ENCODE data around the gene NLGN1. TPM values are rescaled to one million over a fixed set of nuclear protein-coding genes. Genes with fewer than 3 reads are reported as not detected.

The NLGN1 gene
- total and polyA plus RNA-seq, 2 experiments from 2014 or later: 14.3 to 20.1 TPM

- H3K27me3 ChIP-seq (replicated peaks; ENCODE audit: insufficient read depth): no peaks in the 10 kb centered on the region
- no peak for DNase-seq
- H3K9ac ChIP-seq: no peak overlapping the region
- no peaks in the 10 kb centered on the region for H3K9me2 ChIP-seq (ENCODE audit: insufficient read depth)
- H3F3A ChIP-seq (ENCODE audit: insufficient read depth): peaks cover 18% of the 10 kb centered on the region
- H4K20me1 ChIP-seq (ENCODE audit: insufficient read depth): no peaks in the 10 kb centered on the region
- H3K27ac ChIP-seq: no peak overlapping the region
- no peak overlapping the region for H3K4me3 ChIP-seq
- TF ChIP-seq EZH2 (IDR thresholded peaks at IDR 0.05; ENCODE audit: insufficient read depth, poor library complexity, severe bottlenecking) (no peak), EZH2phosphoT487 (IDR thresholded peaks at IDR 0.05; ENCODE audit: insufficient read depth, low read depth) (no peak)
- no peaks in the 10 kb centered on the region for H3K36me3 ChIP-seq (ENCODE audit: low read depth)
- no peaks in the 10 kb centered on the region for H3K9me3 ChIP-seq (ENCODE audit: low read depth)
- H3K4me1 ChIP-seq (ENCODE audit: insufficient read depth): peaks cover 30% of the 10 kb centered on the region
- no peak overlapping the region for H3K4me2 ChIP-seq (ENCODE audit: unreplicated experiment)
- in situ Hi-C loops (cut with MboI): no loop called here
- no peak overlapping the region for H2AFZ ChIP-seq
- H3K79me2 ChIP-seq (ENCODE audit: insufficient read depth): no peaks in the 10 kb centered on the region
These were observed 519.3 kb downstream of the NLGN1 start for GRCh38 chr3:173916799-173917198.

DNA sequence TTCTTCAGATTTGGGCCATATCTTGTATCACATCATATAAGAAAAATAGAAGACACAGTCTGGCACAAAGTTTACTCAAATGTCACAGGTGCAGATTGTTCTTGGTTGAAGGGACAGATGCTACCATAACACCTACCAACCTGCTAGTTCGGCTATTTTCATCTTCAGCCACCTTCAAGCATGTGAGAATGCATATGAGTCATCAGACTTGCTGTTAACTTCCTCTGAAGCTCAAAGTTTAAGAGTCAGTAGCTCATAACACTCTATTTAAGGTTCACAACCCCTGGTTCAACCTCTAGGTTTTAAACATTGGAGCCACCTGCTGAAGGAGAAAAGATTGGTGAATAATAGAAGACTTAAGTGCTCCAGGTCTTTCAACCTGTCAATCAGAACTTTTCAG, 522.8 kb downstream of the NLGN1 start:
- in situ Hi-C loops (cut with MboI): no loop called here
- no peaks in the 10 kb centered on the region for H3K36me3 ChIP-seq (ENCODE audit: low read depth)
- no peak overlapping the region for H3K4me3 ChIP-seq
- H3K27me3 ChIP-seq (replicated peaks; ENCODE audit: insufficient read depth): no peaks in the 10 kb centered on the region
- no peaks in the 10 kb centered on the region for H4K20me1 ChIP-seq (ENCODE audit: insufficient read depth)
- H3K9me2 ChIP-seq (ENCODE audit: insufficient read depth): no peaks in the 10 kb centered on the region
- WGBS, 2 experiments (ENCODE audit: low coverage in 1 of 2, low lambda C conversion rate in 2 of 2, missing lambda C conversion rate in 2 of 2): 80 to 87% methylated on average over 1 of the region's 1 CpG
- no peaks in the 10 kb centered on the region for H3F3A ChIP-seq (ENCODE audit: insufficient read depth)
- H3K4me1 ChIP-seq (ENCODE audit: insufficient read depth): peaks cover 3% of the 10 kb centered on the region
- no peak overlapping the region for H2AFZ ChIP-seq
- H3K27ac ChIP-seq: no peak overlapping the region
- peak; percentile 30 for DNase-seq
- no peak overlapping the region for H3K9ac ChIP-seq
- TF ChIP-seq EZH2 (IDR thresholded peaks at IDR 0.05; ENCODE audit: insufficient read depth, poor library complexity, severe bottlenecking): no peak
- TF ChIP-seq EZH2phosphoT487 (IDR thresholded peaks at IDR 0.05; ENCODE audit: insufficient read depth, low read depth): no peak
- no peak overlapping the region for H3K4me2 ChIP-seq (ENCODE audit: unreplicated experiment)
- H3K79me2 ChIP-seq (ENCODE audit: insufficient read depth): no peaks in the 10 kb centered on the region
- no peaks in the 10 kb centered on the region for H3K9me3 ChIP-seq (ENCODE audit: low read depth)

- 91 to 93% methylated on average over 2 of the region's 2 CpGs for WGBS, 2 experiments (ENCODE audit: low coverage in 1 of 2, low lambda C conversion rate in 2 of 2, missing lambda C conversion rate in 2 of 2)
- Histone ChIP-seq H4K20me1 (ENCODE audit: insufficient read depth) (no peaks in the 10 kb centered on the region), H3K9me3 (ENCODE audit: low read depth) (no peaks in the 10 kb centered on the region), H3K27ac (no peak overlapping the region), H3K27me3 (replicated peaks; ENCODE audit: insufficient read depth) (no peaks in the 10 kb centered on the region), H3K4me1 (ENCODE audit: insufficient read depth) (peaks cover 3% of the 10 kb centered on the region), H3K4me2 (ENCODE audit: unreplicated experiment) (no peak overlapping the region), H3K9me2 (ENCODE audit: insufficient read depth) (no peaks in the 10 kb centered on the region), H3K4me3 (no peak overlapping the region), H3F3A (ENCODE audit: insufficient read depth) (no peaks in the 10 kb centered on the region), H3K79me2 (ENCODE audit: insufficient read depth) (no peaks in the 10 kb centered on the region), H3K9ac (no peak overlapping the region), H3K36me3 (ENCODE audit: low read depth) (no peaks in the 10 kb centered on the region), H2AFZ (no peak overlapping the region)
- in situ Hi-C loops (cut with MboI): no loop called here
- DNase-seq: no peak
- no peak for TF ChIP-seq EZH2phosphoT487 (IDR thresholded peaks at IDR 0.05; ENCODE audit: insufficient read depth, low read depth)
- TF ChIP-seq EZH2 (IDR thresholded peaks at IDR 0.05; ENCODE audit: insufficient read depth, poor library complexity, severe bottlenecking): no peak
These were observed 524.2 kb downstream of the NLGN1 start for GRCh38 chr3:173921732-173922131.

DNA sequence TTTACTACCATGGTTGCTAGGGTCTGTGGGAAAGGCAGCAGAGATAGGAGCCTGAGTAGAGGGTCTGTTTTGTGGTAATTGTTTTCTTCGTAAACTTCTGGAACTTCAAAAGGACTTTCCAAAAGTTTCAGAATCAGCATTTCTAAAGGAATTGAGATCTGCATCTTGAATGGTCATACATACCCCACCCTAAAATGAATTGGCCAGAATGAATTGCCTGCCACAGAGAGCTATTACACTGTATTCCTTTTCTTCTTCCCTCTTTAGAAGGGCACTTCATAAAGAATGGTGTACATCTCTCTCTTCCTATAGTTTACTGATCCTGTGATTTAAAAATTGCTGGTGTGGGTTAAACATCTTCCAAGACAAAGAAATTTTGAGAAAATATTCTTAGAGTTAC, 525.7 kb downstream of the NLGN1 start:
- no peaks in the 10 kb centered on the region for H3K27me3 ChIP-seq (replicated peaks; ENCODE audit: insufficient read depth)
- no peak overlapping the region for H3K4me3 ChIP-seq
- H3K9me3 ChIP-seq (ENCODE audit: low read depth): no peaks in the 10 kb centered on the region
- no peaks in the 10 kb centered on the region for H3K79me2 ChIP-seq (ENCODE audit: insufficient read depth)
- H3F3A ChIP-seq (ENCODE audit: insufficient read depth): no peaks in the 10 kb centered on the region
- no peak overlapping the region for H3K9ac ChIP-seq
- H4K20me1 ChIP-seq (ENCODE audit: insufficient read depth): no peaks in the 10 kb centered on the region
- TF ChIP-seq EZH2phosphoT487 (IDR thresholded peaks at IDR 0.05; ENCODE audit: insufficient read depth, low read depth): no peak
- no peak for TF ChIP-seq EZH2 (IDR thresholded peaks at IDR 0.05; ENCODE audit: insufficient read depth, poor library complexity, severe bottlenecking)
- 91 to 100% methylated on average over 1 of the region's 1 CpG for WGBS, 2 experiments (ENCODE audit: low coverage in 1 of 2, low lambda C conversion rate in 2 of 2, missing lambda C conversion rate in 2 of 2)
- H3K36me3 ChIP-seq (ENCODE audit: low read depth): no peaks in the 10 kb centered on the region
- no peak overlapping the region for H2AFZ ChIP-seq
- no peak overlapping the region for H3K27ac ChIP-seq
- no peaks in the 10 kb centered on the region for H3K9me2 ChIP-seq (ENCODE audit: insufficient read depth)
- no peak for DNase-seq
- in situ Hi-C loops (cut with MboI): no loop called here
- no peak overlapping the region for H3K4me2 ChIP-seq (ENCODE audit: unreplicated experiment)
- H3K4me1 ChIP-seq (ENCODE audit: insufficient read depth): peaks cover 3% of the 10 kb centered on the region

DNA sequence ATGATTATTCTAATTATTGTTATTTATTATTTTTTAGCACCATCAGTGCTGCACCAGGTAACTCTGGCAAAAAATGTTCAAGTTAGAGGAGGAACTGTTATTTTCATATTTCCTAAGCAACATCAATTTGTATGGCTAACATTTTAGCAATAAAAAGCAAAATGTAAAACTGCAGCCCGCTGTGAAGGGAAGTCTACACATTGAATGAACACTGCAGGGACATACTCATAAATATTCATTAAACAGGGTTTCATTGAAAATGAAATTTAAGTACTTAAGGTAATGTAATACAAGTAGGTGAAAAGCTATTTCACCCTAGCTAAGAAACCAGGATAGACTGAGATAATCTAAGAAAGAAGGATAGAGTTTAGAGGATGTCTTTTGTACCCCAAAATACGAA, 532.7 kb downstream of the NLGN1 start:
- Histone ChIP-seq H3K4me2 (ENCODE audit: unreplicated experiment) (no peak overlapping the region), H4K20me1 (ENCODE audit: insufficient read depth) (no peaks in the 10 kb centered on the region), H3K27me3 (replicated peaks; ENCODE audit: insufficient read depth) (no peaks in the 10 kb centered on the region), H3K9ac (no peak overlapping the region), H3K4me3 (no peak overlapping the region), H3K36me3 (ENCODE audit: low read depth) (no peaks in the 10 kb centered on the region), H2AFZ (no peak overlapping the region), H3K79me2 (ENCODE audit: insufficient read depth) (no peaks in the 10 kb centered on the region), H3F3A (ENCODE audit: insufficient read depth) (peaks cover 20% of the 10 kb centered on the region), H3K9me3 (ENCODE audit: low read depth) (no peaks in the 10 kb centered on the region), H3K9me2 (ENCODE audit: insufficient read depth) (no peaks in the 10 kb centered on the region), H3K4me1 (ENCODE audit: insufficient read depth) (peaks cover 15% of the 10 kb centered on the region), H3K27ac (no peak overlapping the region)
- in situ Hi-C loops (cut with MboI): no loop called here
- TF ChIP-seq EZH2 (IDR thresholded peaks at IDR 0.05; ENCODE audit: insufficient read depth, poor library complexity, severe bottlenecking) (no peak), EZH2phosphoT487 (IDR thresholded peaks at IDR 0.05; ENCODE audit: insufficient read depth, low read depth) (no peak)
- 89 to 93% methylated on average over 2 of the region's 2 CpGs for WGBS, 2 experiments (ENCODE audit: low coverage in 1 of 2, low lambda C conversion rate in 2 of 2, missing lambda C conversion rate in 2 of 2)
- no peak for DNase-seq

All from GM23248 (cell line).